ENCODE results near the gene ANKRD60.

ANKRD60 gene

GRCh38 chr20:58227391-58228102, 906 bp downstream of the ANKRD60 start:
- no peak for DNase-seq (ENCODE audit: low read depth, low spot score)
- no peak overlapping the region for H3K4me3 ChIP-seq (ENCODE audit: low read length)

GRCh38 chr20:58225452-58226200, 2.8 kb downstream of the ANKRD60 start:
- no peak for DNase-seq (ENCODE audit: low read depth, low spot score)
- no peak overlapping the region for H3K4me3 ChIP-seq (ENCODE audit: low read length)

GRCh38 chr20:58224974-58225373, 3.5 kb downstream of the ANKRD60 start:
- no peak overlapping the region for H3K4me3 ChIP-seq (ENCODE audit: low read length)
- DNase-seq (ENCODE audit: low read depth, low spot score): no peak

- H3K4me3 ChIP-seq (ENCODE audit: low read length): no peak overlapping the region
- no peak for DNase-seq (ENCODE audit: low read depth, low spot score)
These were observed 4.4 kb downstream of the ANKRD60 start for GRCh38 chr20:58224097-58224496.

GRCh38 chr20:58223358-58223941, 5.0 kb downstream of the ANKRD60 start:
- no peak overlapping the region for H3K4me3 ChIP-seq (ENCODE audit: low read length)
- DNase-seq (ENCODE audit: low read depth, low spot score): no peak

- no peak for DNase-seq (ENCODE audit: low read depth, low spot score)
- H3K4me3 ChIP-seq (ENCODE audit: low read length): no peak overlapping the region
These were observed 6.0 kb downstream of the ANKRD60 start for GRCh38 chr20:58222446-58222845.

- H3K4me3 ChIP-seq (ENCODE audit: low read length): no peak overlapping the region
- DNase-seq (ENCODE audit: low read depth, low spot score): no peak
These were observed 9.1 kb downstream of the ANKRD60 start for GRCh38 chr20:58219342-58219700.

- H3K4me3 ChIP-seq (ENCODE audit: low read length): no peak overlapping the region
- DNase-seq (ENCODE audit: low read depth, low spot score): no peak
These were observed 9.7 kb downstream of the ANKRD60 start for GRCh38 chr20:58218665-58219341.

GRCh38 chr20:58216334-58216733, 12.1 kb downstream of the ANKRD60 start:
- no peak overlapping the region for H3K4me3 ChIP-seq (ENCODE audit: low read length)
- DNase-seq (ENCODE audit: low read depth, low spot score): no peak

- DNase-seq (ENCODE audit: low read depth, low spot score): no peak
These were observed 13.3 kb downstream of the ANKRD60 start for GRCh38 chr20:58215116-58215515.

GRCh38 chr20:58214310-58214709, 14.1 kb downstream of the ANKRD60 start:
- no peak overlapping the region for H3K4me3 ChIP-seq (ENCODE audit: low read length)
- no peak for DNase-seq (ENCODE audit: low read depth, low spot score)

More at GRCh38 chr20:58215116-58215515, 13.3 kb downstream of the ANKRD60 start:
- no peak overlapping the region for H3K4me3 ChIP-seq (ENCODE audit: low read length)

- DNase-seq (ENCODE audit: low read depth, low spot score): no peak
- no peak overlapping the region for H3K4me3 ChIP-seq (ENCODE audit: low read length)
These were observed 14.7 kb downstream of the ANKRD60 start for GRCh38 chr20:58213716-58214115.

- no peak for DNase-seq (ENCODE audit: low read depth, low spot score)
- no peak overlapping the region for H3K4me3 ChIP-seq (ENCODE audit: low read length)
These were observed 15.3 kb downstream of the ANKRD60 start for GRCh38 chr20:58213121-58213520.

- DNase-seq (ENCODE audit: low read depth, low spot score): no peak
- no peak overlapping the region for H3K4me3 ChIP-seq (ENCODE audit: low read length)
These were observed 15.8 kb downstream of the ANKRD60 start for GRCh38 chr20:58212636-58213035.

- no peak overlapping the region for H3K4me3 ChIP-seq (ENCODE audit: low read length)
- DNase-seq (ENCODE audit: low read depth, low spot score): no peak
These were observed 18.1 kb downstream of the ANKRD60 start for GRCh38 chr20:58210398-58210747.

GRCh38 chr20:58209652-58210397, 18.6 kb downstream of the ANKRD60 start:
- H3K4me3 ChIP-seq (ENCODE audit: low read length): peak overlapping the region; percentile 27
- DNase-seq (ENCODE audit: low read depth, low spot score): peak; percentile 70

GRCh38 chr20:58208944-58209343, 19.5 kb downstream of the ANKRD60 start:
- DNase-seq (ENCODE audit: low read depth, low spot score): no peak
- no peak overlapping the region for H3K4me3 ChIP-seq (ENCODE audit: low read length)

- DNase-seq (ENCODE audit: low read depth, low spot score): no peak
These were observed 22.6 kb downstream of the ANKRD60 start for GRCh38 chr20:58205850-58206249.

GRCh38 chr20:58202044-58202443, 26.4 kb downstream of the ANKRD60 start:
- DNase-seq (ENCODE audit: low read depth, low spot score): no peak
- H3K4me3 ChIP-seq (ENCODE audit: low read length): no peak overlapping the region

More at GRCh38 chr20:58205850-58206249, 22.6 kb downstream of the ANKRD60 start:
- no peak overlapping the region for H3K4me3 ChIP-seq (ENCODE audit: low read length)
